CD4-positive, alpha-beta memory T cell (primary cell): ENCODE data around the gene GSTP1. TPM values are rescaled to one million over a fixed set of nuclear protein-coding genes. Genes with fewer than 3 reads are reported as not detected.

ENCODE experiments used
- CTCF ChIA-PET: fragments of 350-600 bp; sonication (Branson Sonifier 250); formaldehyde crosslinking; loops from one replicate; lab custom pipeline; 2021; ENCODE audit warnings: inconsistent platforms; ENCODE audit not compliant: partially characterized antibody; lab: Charles Lee
- POLR2A ChIA-PET: fragments of 350-600 bp; sonication (Branson Sonifier 250); formaldehyde crosslinking; loops from one replicate; lab custom pipeline; 2021; ENCODE audit not compliant: partially characterized antibody; lab: Charles Lee
- DNase-seq, 5 donors: peaks; one replicate each; pipeline versions ENCODE4 v3.0.0 to v3.0.0-alpha.2; 2020 to 2022; ENCODE audit warnings: mixed read lengths in 1 of 5
- H3K27ac ChIP-seq: one replicate; pipeline ENCODE4 v1.7.0; 2013; ENCODE audit warnings: low read depth, low read length
- H3K27me3 ChIP-seq: 2 replicates; pipeline ENCODE4 v1.7.0; 2013; ENCODE audit warnings: mild to moderate bottlenecking, low read length, moderate library complexity; ENCODE audit not compliant: insufficient read depth
- H3K36me3 ChIP-seq: 2 replicates; pipeline ENCODE4 v1.7.0; 2013; ENCODE audit warnings: mild to moderate bottlenecking, low read length, moderate library complexity; ENCODE audit not compliant: insufficient read depth
- H3K4me1 ChIP-seq: 2 replicates; pipeline ENCODE4 v1.7.0; 2013; ENCODE audit warnings: mild to moderate bottlenecking, low read length, moderate library complexity; ENCODE audit not compliant: insufficient read depth
- H3K4me3 ChIP-seq, 2 donors: one replicate each; pipeline ENCODE4 v1.7.0; 2013; ENCODE audit warnings: low read length in 2 of 2, mild to moderate bottlenecking in 1 of 2
- H3K9me3 ChIP-seq, 2 donors: one replicate each; pipeline ENCODE4 v1.7.0; 2013; ENCODE audit warnings: low read length in 2 of 2, control low read depth in 1 of 2; ENCODE audit not compliant: control insufficient read depth in 1 of 2
- H3K27ac Mint-ChIP-seq, 7 donors: one replicate each; pipeline ENCODE4 v1.8.0; 2020 to 2021; ENCODE audit warnings: mixed read lengths in 7 of 7, mild to moderate bottlenecking in 6 of 7, inconsistent platforms in 3 of 7, moderate library complexity in 3 of 7
- H3K27me3 Mint-ChIP-seq, 2 donors: one replicate each; pipeline ENCODE4 v1.8.0; 2020 to 2021; ENCODE audit warnings: mixed read lengths in 2 of 2
- H3K36me3 Mint-ChIP-seq, 2 donors: one replicate each; pipeline ENCODE4 v1.8.0; 2020 to 2021; ENCODE audit warnings: mixed read lengths in 2 of 2, inconsistent platforms in 1 of 2, mild to moderate bottlenecking in 1 of 2
- H3K4me1 Mint-ChIP-seq, 4 donors: one replicate each; pipeline ENCODE4 v1.8.0; 2020 to 2021; ENCODE audit warnings: mixed read lengths in 4 of 4, mild to moderate bottlenecking in 1 of 4
- H3K4me3 Mint-ChIP-seq, 8 donors: one replicate each; pipeline ENCODE4 v1.8.0; 2020 to 2021; ENCODE audit warnings: mixed read lengths in 8 of 8, mild to moderate bottlenecking in 7 of 8, moderate library complexity in 6 of 8, inconsistent platforms in 3 of 8
- H3K9me3 Mint-ChIP-seq, 8 donors: one replicate each; pipeline ENCODE4 v1.8.0; 2020 to 2021; ENCODE audit warnings: mixed read lengths in 8 of 8, mild to moderate bottlenecking in 5 of 8, inconsistent platforms in 3 of 8, moderate library complexity in 1 of 8
- intact Hi-C: fragments of 100-400 bp; cut with micrococcal nuclease; formaldehyde crosslinking; loops from one replicate; pipeline ENCODE4 v1.15.1; 2023
- polyA plus RNA-seq, 2 donors: library from polyadenylated mRNA; unstranded; fragments of 300-500 nt; fragmentation: Illumina TruSeq; gene quantifications; one replicate each; pipeline ENCODE4 v1.2.3, GENCODE V29; 2021
- total RNA-seq, 2 experiments: library from RNA; stranded (reverse); gene quantifications; one replicate each; pipeline ENCODE4 v1.2.3, GENCODE V29; 2021

Gene GSTP1
- total and polyA plus RNA-seq, 4 experiments from 2014 or later = 134 to 245 (median 189) TPM

GRCh38 chr11:67627441-67627811 lies 43.8 kb downstream of the GSTP1 start:
- no peak overlapping the region for H3K27ac Mint-ChIP-seq
- Histone ChIP-seq H3K4me3 (no peak overlapping the region), H3K27me3 (no peaks in the 10 kb centered on the region), H3K4me1 (peaks cover 14% of the 10 kb centered on the region), H3K27ac (no peak overlapping the region), H3K9me3 (no peaks in the 10 kb centered on the region), H3K36me3 (no peaks in the 10 kb centered on the region)
- peaks cover 3 to 11% (median 8%) of the 10 kb centered on the region in 4 donors for H3K4me1 Mint-ChIP-seq
- peaks cover 0 to 2% (median 0%) of the 10 kb centered on the region in 8 donors for H3K9me3 Mint-ChIP-seq
- H3K27me3 Mint-ChIP-seq = no peaks in the 10 kb centered on the region
- DNase-seq = peak in 1 of 5 donors; percentile 26
- peak overlapping the region in 1 of 8 donors; percentile 39 for H3K4me3 Mint-ChIP-seq
- CTCF ChIA-PET = interaction anchor here (1.1 to 6.3 kb wide), 6 partner anchors 8 to 35 kb away, joined by 3 to 67 read pairs (median 4); no protein-coding TSS in a partner anchor
- H3K36me3 Mint-ChIP-seq = no peaks in the 10 kb centered on the region
- intact Hi-C loops = loop anchor here (5.0 kb wide), 1 partner anchor 90 kb away; no protein-coding TSS in a partner anchor
- POLR2A ChIA-PET = interaction anchor here (2.9 kb wide), 1 partner anchor 13 kb away, joined by 12 read pairs; no protein-coding TSS in a partner anchor

GRCh38 chr11:67627812-67628624 lies 44.4 kb downstream of the GSTP1 start:
- no peaks in the 10 kb centered on the region for H3K9me3 ChIP-seq
- H3K9me3 Mint-ChIP-seq = peaks cover 0 to 2% (median 0%) of the 10 kb centered on the region in 8 donors
- peak overlapping the region in 1 of 8 donors; percentile 39 for H3K4me3 Mint-ChIP-seq
- no peak overlapping the region for H3K27ac ChIP-seq
- H3K27me3 ChIP-seq = no peaks in the 10 kb centered on the region
- peak in 1 of 5 donors; percentile 24 for DNase-seq
- ChIA-PET CTCF (interaction anchor here (1.1 to 6.3 kb wide), 9 partner anchors 8 to 178 kb away, joined by 3 to 67 read pairs (median 4); partner anchors contain the start of gene GSTP1), POLR2A (interaction anchor here (0.7 to 3.2 kb wide), 4 partner anchors 14 to 226 kb away, joined by 3 to 33 read pairs (median 8); partner anchors contain the start of gene PPP1CA)
- intact Hi-C loops = loop anchor here (2.0 to 5.0 kb wide), 2 partner anchors 13 to 89 kb away; no protein-coding TSS in a partner anchor
- H3K36me3 ChIP-seq = no peaks in the 10 kb centered on the region
- H3K27ac Mint-ChIP-seq = no peak overlapping the region
- H3K4me1 ChIP-seq = peaks cover 14% of the 10 kb centered on the region
- no peaks in the 10 kb centered on the region for H3K27me3 Mint-ChIP-seq
- H3K4me1 Mint-ChIP-seq = peaks cover 3 to 11% (median 8%) of the 10 kb centered on the region in 4 donors
- H3K36me3 Mint-ChIP-seq = no peaks in the 10 kb centered on the region
- no peak overlapping the region for H3K4me3 ChIP-seq

GRCh38 chr11:67628710-67629385 lies 45.2 kb downstream of the GSTP1 start:
- Histone ChIP-seq H3K9me3 (no peaks in the 10 kb centered on the region), H3K4me3 (peak overlapping the region in 1 of 2 donors; percentile 75), H3K4me1 (peaks cover 14% of the 10 kb centered on the region), H3K27me3 (no peaks in the 10 kb centered on the region), H3K36me3 (no peaks in the 10 kb centered on the region), H3K27ac (peak overlapping the region; percentile 70)
- intact Hi-C loops = loop anchor here (1.0 to 5.0 kb wide), 4 partner anchors 14 to 88 kb away; partner anchors contain the start of gene NDUFV1
- Mint-ChIP-seq H3K36me3 (no peaks in the 10 kb centered on the region), H3K4me1 (peaks cover 3 to 11% (median 8%) of the 10 kb centered on the region in 4 donors), H3K27ac (peak overlapping the region in 4 of 7 donors; percentile 32 to 75 (median 56)), H3K4me3 (peak overlapping the region in 6 of 8 donors; percentile 38 to 84 (median 60)), H3K9me3 (peaks cover 0 to 2% (median 0%) of the 10 kb centered on the region in 8 donors), H3K27me3 (no peaks in the 10 kb centered on the region)
- ChIA-PET CTCF (interaction anchor here (0.9 to 6.3 kb wide), 17 partner anchors 8 to 225 kb away, joined by 3 to 67 read pairs (median 4); partner anchors contain the start of genes ACY3, GSTP1 and TBC1D10C), POLR2A (interaction anchor here (0.7 to 3.3 kb wide), 9 partner anchors 11 to 276 kb away, joined by 3 to 44 read pairs (median 11); partner anchors contain the start of genes ACY3, GSTP1, POLD4 and PPP1CA)
- peak in 1 of 5 donors; percentile 37 for DNase-seq

GRCh38 chr11:67629386-67630227 lies 46.0 kb downstream of the GSTP1 start, which contains the start of gene NUDT8:
Gene NUDT8, minus strand, starts transcription at chr11:67629937. Its CDS starts 26 bp downstream, at chr11:67629911.
- peaks cover 3 to 11% (median 8%) of the 10 kb centered on the region in 4 donors for H3K4me1 Mint-ChIP-seq
- Histone ChIP-seq H3K27me3 (no peaks in the 10 kb centered on the region), H3K27ac (peak within 1 kb of the TSS; percentile 81), H3K36me3 (no peaks in the 10 kb centered on the region), H3K4me3 (peak within 1 kb of the TSS; percentile 3 to 84), H3K9me3 (no peaks in the 10 kb centered on the region), H3K4me1 (peaks cover 14% of the 10 kb centered on the region)
- H3K4me3 Mint-ChIP-seq = peak within 1 kb of the TSS; percentile 84 to 91 (median 89)
- CTCF ChIA-PET = interaction anchor here (0.7 to 6.3 kb wide), 18 partner anchors 9 to 284 kb away, joined by 3 to 67 read pairs (median 4); partner anchors contain the start of genes ACY3, GSTP1 and TBC1D10C
- peak; percentile 86 to 88 (median 87) for DNase-seq
- H3K27me3 Mint-ChIP-seq = no peaks in the 10 kb centered on the region
- H3K36me3 Mint-ChIP-seq = no peaks in the 10 kb centered on the region
- H3K27ac Mint-ChIP-seq = peak within 1 kb of the TSS; percentile 76 to 96 (median 93)
- H3K9me3 Mint-ChIP-seq = peaks cover 0 to 2% (median 0%) of the 10 kb centered on the region in 8 donors
- intact Hi-C loops = loop anchor here (1.0 to 5.0 kb wide), 6 partner anchors 15 to 276 kb away; partner anchors contain the start of genes NDUFV1 and POLD4
- POLR2A ChIA-PET = interaction anchor here (1.0 to 3.3 kb wide), 9 partner anchors 12 to 390 kb away, joined by 3 to 44 read pairs (median 11); partner anchors contain the start of genes ACY3, GSTP1, POLD4 and PPP1CA

- Histone ChIP-seq H3K27ac (peak overlapping the region; percentile 81), H3K27me3 (no peaks in the 10 kb centered on the region), H3K4me3 (peak overlapping the region; percentile 3 to 84), H3K36me3 (no peaks in the 10 kb centered on the region), H3K9me3 (no peaks in the 10 kb centered on the region), H3K4me1 (peaks cover 14% of the 10 kb centered on the region)
- H3K4me3 Mint-ChIP-seq = peak overlapping the region; percentile 84 to 91 (median 89)
- DNase-seq = peak; percentile 89 to 92 (median 90)
- H3K27ac Mint-ChIP-seq = peak overlapping the region; percentile 76 to 96 (median 93)
- ChIA-PET POLR2A (interaction anchor here (1.6 to 3.3 kb wide), 8 partner anchors 16 to 391 kb away, joined by 5 to 44 read pairs (median 18); partner anchors contain the start of genes ACY3, GSTP1, POLD4 and PPP1CA), CTCF (interaction anchor here (0.7 to 6.3 kb wide), 14 partner anchors 13 to 284 kb away, joined by 3 to 67 read pairs (median 6); partner anchors contain the start of genes ACY3, GSTP1 and TBC1D10C)
- intact Hi-C loops = loop anchor here (1.0 to 2.0 kb wide), 2 partner anchors 174 to 277 kb away; partner anchors contain the start of gene POLD4
- H3K4me1 Mint-ChIP-seq = peaks cover 3 to 11% (median 7%) of the 10 kb centered on the region in 4 donors
- H3K9me3 Mint-ChIP-seq = peaks cover 0 to 2% (median 0%) of the 10 kb centered on the region in 8 donors
- no peaks in the 10 kb centered on the region for H3K27me3 Mint-ChIP-seq
- H3K36me3 Mint-ChIP-seq = no peaks in the 10 kb centered on the region
Observed at GRCh38 chr11:67630228-67630942, 46.8 kb downstream of the GSTP1 start.
